Astrocyte (in vitro differentiated cells and primary cell): ENCODE data around the gene RAPGEF4. TPM values are rescaled to one million over a fixed set of nuclear protein-coding genes. Genes with fewer than 3 reads are reported as not detected.
A peak's percentile ranks its signal among the peaks of the same experiment; 100 is the strongest.

Experiments used
- DNase-seq: peaks from one replicate; pipeline ENCODE4 v3.0.0-alpha.2; 2010; ENCODE audit warnings: low read depth
- FAIRE-seq: peaks from 2 replicates; lab custom pipeline; 2011; peaks lifted over from hg19 to GRCh38; lab: Jason Lieb, UNC
- H2AFZ ChIP-seq: 2 replicates; pipeline ENCODE4 v1.6.0; 2012; ENCODE audit warnings: low read depth, low read length, inconsistent platforms
- H3K27ac ChIP-seq: 2 replicates; pipeline ENCODE4 v1.5.1; 2011; ENCODE audit warnings: low read depth, low read length, inconsistent platforms
- H3K27me3 ChIP-seq: 2 replicates; pipeline ENCODE4 v1.6.0; 2011; ENCODE audit warnings: low read length, inconsistent platforms; ENCODE audit not compliant: insufficient read depth
- H3K36me3 ChIP-seq: 2 replicates; pipeline ENCODE4 v1.5.1; 2011; ENCODE audit warnings: low read length, inconsistent platforms; ENCODE audit not compliant: insufficient read depth
- H3K4me1 ChIP-seq: 2 replicates; pipeline ENCODE4 v1.5.1; 2011; ENCODE audit warnings: low read length, inconsistent platforms; ENCODE audit not compliant: insufficient read depth
- H3K4me2 ChIP-seq: 2 replicates; pipeline ENCODE4 v1.6.0; 2012; ENCODE audit warnings: low read length, inconsistent platforms
- H3K4me3 ChIP-seq: 2 replicates; pipeline ENCODE4 v1.5.1; 2011; ENCODE audit warnings: low read depth, mild to moderate bottlenecking, low read length, inconsistent platforms; ENCODE audit not compliant: insufficient read depth
- H3K79me2 ChIP-seq: 2 replicates; pipeline ENCODE4 v1.6.0; 2012; ENCODE audit warnings: mild to moderate bottlenecking, low read length, inconsistent platforms; ENCODE audit not compliant: insufficient read depth
- H3K9ac ChIP-seq: 2 replicates; pipeline ENCODE4 v1.6.0; 2012; ENCODE audit warnings: mild to moderate bottlenecking, low read length, inconsistent platforms
- H3K9me3 ChIP-seq: 2 replicates; pipeline ENCODE4 v1.5.1; 2012; ENCODE audit warnings: low read depth, mild to moderate bottlenecking, low read length, inconsistent platforms; ENCODE audit not compliant: insufficient read depth
- H4K20me1 ChIP-seq: 2 replicates; pipeline ENCODE4 v1.6.0; 2012; ENCODE audit warnings: low read length, inconsistent platforms; ENCODE audit not compliant: insufficient read depth
- H3K27ac Mint-ChIP-seq: one replicate; pipeline ENCODE4 v1.8.0; 2021; ENCODE audit warnings: mild to moderate bottlenecking, mixed read lengths; ENCODE audit not compliant: unreplicated experiment
- H3K27me3 Mint-ChIP-seq: one replicate; pipeline ENCODE4 v1.8.0; 2021; ENCODE audit warnings: low read depth, mixed read lengths; ENCODE audit not compliant: unreplicated experiment
- H3K36me3 Mint-ChIP-seq: one replicate; pipeline ENCODE4 v1.8.0; 2021; ENCODE audit warnings: low read depth, mixed read lengths; ENCODE audit not compliant: unreplicated experiment
- H3K4me1 Mint-ChIP-seq: one replicate; pipeline ENCODE4 v1.8.0; 2021; ENCODE audit warnings: low read depth, mixed read lengths; ENCODE audit not compliant: unreplicated experiment
- H3K4me3 Mint-ChIP-seq: one replicate; pipeline ENCODE4 v1.8.0; 2021; ENCODE audit warnings: mild to moderate bottlenecking, moderate library complexity, mixed read lengths; ENCODE audit not compliant: unreplicated experiment
- H3K9me3 Mint-ChIP-seq: one replicate; pipeline ENCODE4 v1.8.0; 2021; ENCODE audit warnings: mild to moderate bottlenecking, mixed read lengths; ENCODE audit not compliant: unreplicated experiment
- CTCF ChIP-seq: IDR thresholded peaks from 2 replicates; pipeline ENCODE4 v1.5.1; 2011; ENCODE audit warnings: low read depth, mild to moderate bottlenecking, inconsistent platforms, low read length, moderate library complexity; ENCODE audit not compliant: insufficient read depth
- EZH2 ChIP-seq: IDR thresholded peaks from 2 replicates; pipeline ENCODE4 v1.6.1; 2012; ENCODE audit warnings: mild to moderate bottlenecking, low read length, inconsistent platforms; ENCODE audit not compliant: insufficient read depth
- total RNA-seq: library from RNA; stranded (reverse); gene quantifications from 2 replicates; pipeline ENCODE4 v1.2.1, GENCODE V29; 2021

Gene RAPGEF4
- total RNA-seq, 1 donor from 2014 or later = 1.1 TPM

DNA sequence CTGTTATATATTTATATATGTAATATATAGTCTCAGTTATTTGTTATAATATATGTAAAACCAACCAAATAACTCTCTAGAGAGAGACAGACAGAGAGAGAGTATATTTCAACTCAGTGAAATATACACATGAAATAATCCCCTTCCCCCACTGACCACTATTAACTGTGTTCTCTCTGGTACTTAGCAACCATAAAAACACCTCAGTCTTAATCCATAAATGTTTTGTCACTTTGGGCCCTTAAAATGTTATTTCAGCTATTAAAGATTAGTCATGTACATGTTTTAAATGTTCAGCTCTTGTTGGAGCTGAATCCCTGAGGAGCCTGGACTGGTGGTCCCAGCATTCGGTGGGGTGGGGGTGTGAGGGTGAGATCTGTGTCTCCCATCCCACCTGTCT, 217.8 kb downstream of the RAPGEF4 start:
- no peaks in the 10 kb centered on the region for H3K27me3 ChIP-seq
- peak overlapping the region; percentile 81 for H3K27ac Mint-ChIP-seq

DNA sequence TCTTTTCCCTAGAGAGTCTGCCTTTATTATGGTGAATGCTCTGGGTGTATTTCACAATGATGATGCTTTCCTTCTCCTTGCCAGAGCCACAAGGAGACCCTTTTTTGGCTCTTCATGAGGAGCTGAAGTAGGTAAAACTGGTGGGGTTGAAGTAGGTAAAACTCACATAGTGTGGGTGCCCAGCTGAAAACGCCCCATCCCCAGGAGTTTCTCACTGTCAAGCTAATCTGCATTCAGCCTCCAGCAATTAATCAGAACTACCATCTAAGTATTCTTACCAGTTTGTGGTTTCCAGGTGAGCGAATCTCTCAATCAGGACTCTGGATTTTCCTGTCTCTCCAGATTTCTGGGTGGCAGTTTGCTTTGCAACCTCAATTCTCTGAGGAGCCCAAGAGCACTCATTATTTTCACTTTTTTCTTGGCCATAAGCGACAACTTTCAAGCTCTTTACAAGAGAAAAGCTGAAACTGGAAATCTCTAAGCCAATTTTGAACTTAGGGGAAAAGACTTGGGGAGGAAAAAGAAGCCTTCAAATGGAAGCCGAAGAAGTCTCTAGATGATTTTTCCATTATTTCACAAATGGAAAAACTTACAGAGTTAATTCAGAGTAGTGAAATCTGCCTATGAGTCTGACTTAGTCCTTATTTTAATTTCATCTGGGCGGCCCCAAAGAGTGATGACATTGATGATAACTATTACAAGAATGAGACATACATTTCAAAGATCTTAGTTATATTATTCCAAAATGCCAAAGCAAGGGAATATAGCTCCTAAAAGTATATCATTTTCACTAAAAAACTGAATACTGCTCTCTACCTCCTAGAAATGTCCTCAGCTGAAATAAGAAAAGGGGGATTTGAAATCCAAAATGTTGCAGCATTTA, 218.6 kb downstream of the RAPGEF4 start:
- FAIRE-seq (no peak), DNase-seq (no peak)
- H3K79me2 ChIP-seq = no peaks in the 10 kb centered on the region
- peaks cover 5% of the 10 kb centered on the region for H3K4me1 ChIP-seq
- Mint-ChIP-seq H3K9me3 (peaks cover 2% of the 10 kb centered on the region), H3K27ac (no peak overlapping the region), H3K4me3 (no peak overlapping the region), H3K27me3 (peaks cover 7% of the 10 kb centered on the region), H3K36me3 (no peaks in the 10 kb centered on the region), H3K4me1 (peaks cover 2% of the 10 kb centered on the region)
- H3K27ac ChIP-seq = no peak overlapping the region
- H3K36me3 ChIP-seq = no peaks in the 10 kb centered on the region
- no peaks in the 10 kb centered on the region for H3K27me3 ChIP-seq
- H4K20me1 ChIP-seq = no peaks in the 10 kb centered on the region
- no peak overlapping the region for H3K4me3 ChIP-seq
- no peak overlapping the region for H3K9ac ChIP-seq
- no peak overlapping the region for H2AFZ ChIP-seq
- TF ChIP-seq CTCF (no peak), EZH2 (no peak)
- peak overlapping the region; percentile 26 for H3K4me2 ChIP-seq
- H3K9me3 ChIP-seq = no peaks in the 10 kb centered on the region

More for the DNA sequence above, 217.8 kb downstream of the RAPGEF4 start:
- H2AFZ ChIP-seq = no peak overlapping the region
- H3K27ac ChIP-seq = no peak overlapping the region
- H3K9me3 ChIP-seq = no peaks in the 10 kb centered on the region
- no peak overlapping the region for H3K4me2 ChIP-seq
- H3K36me3 Mint-ChIP-seq = no peaks in the 10 kb centered on the region
- peaks cover 2% of the 10 kb centered on the region for H3K9me3 Mint-ChIP-seq
- H3K79me2 ChIP-seq = no peaks in the 10 kb centered on the region
- H3K4me3 Mint-ChIP-seq = no peak overlapping the region
- H3K4me1 ChIP-seq = peaks cover 5% of the 10 kb centered on the region
- peaks cover 7% of the 10 kb centered on the region for H3K27me3 Mint-ChIP-seq
- no peak overlapping the region for H3K9ac ChIP-seq
- DNase-seq = no peak
- peaks cover 2% of the 10 kb centered on the region for H3K4me1 Mint-ChIP-seq
- FAIRE-seq = no peak
- no peaks in the 10 kb centered on the region for H4K20me1 ChIP-seq
- H3K4me3 ChIP-seq = no peak overlapping the region
- no peaks in the 10 kb centered on the region for H3K36me3 ChIP-seq
- TF ChIP-seq CTCF (no peak), EZH2 (no peak)

GRCh38 chr2:172955587-172955986, 219.9 kb downstream of the RAPGEF4 start:
- Histone ChIP-seq H3K27ac (no peak overlapping the region), H3K4me2 (no peak overlapping the region), H3K4me1 (peaks cover 5% of the 10 kb centered on the region), H3K27me3 (no peaks in the 10 kb centered on the region), H2AFZ (no peak overlapping the region), H3K4me3 (no peak overlapping the region), H3K9me3 (no peaks in the 10 kb centered on the region), H3K9ac (no peak overlapping the region), H4K20me1 (no peaks in the 10 kb centered on the region), H3K79me2 (no peaks in the 10 kb centered on the region), H3K36me3 (no peaks in the 10 kb centered on the region)
- Mint-ChIP-seq H3K27me3 (peaks cover 7% of the 10 kb centered on the region), H3K27ac (no peak overlapping the region), H3K4me1 (peaks cover 2% of the 10 kb centered on the region), H3K9me3 (peaks cover 2% of the 10 kb centered on the region), H3K36me3 (no peaks in the 10 kb centered on the region), H3K4me3 (no peak overlapping the region)
- no peak for DNase-seq
- FAIRE-seq = no peak
- TF ChIP-seq CTCF = no peak
- TF ChIP-seq EZH2 = no peak
